ENCODE measurements around the gene XRCC4.

DNA sequence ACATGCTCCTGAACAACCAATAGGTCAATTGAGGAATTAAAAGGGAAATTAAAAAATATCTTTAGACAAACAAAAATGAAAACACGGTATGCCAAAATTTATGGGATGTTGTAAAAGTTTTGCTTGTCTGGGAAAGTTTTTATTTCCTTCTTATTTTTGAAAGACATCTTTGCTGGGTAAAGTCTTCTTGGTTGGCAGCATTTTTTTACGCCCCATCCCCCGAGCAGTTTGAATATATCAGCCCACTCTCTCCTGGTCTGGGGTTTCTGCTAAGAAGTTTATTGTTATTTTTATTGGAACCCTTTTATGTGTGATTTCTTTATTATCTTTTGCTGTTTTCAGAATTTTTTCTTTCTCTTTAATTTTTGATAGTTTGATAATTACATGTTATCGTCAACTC is 16.3 kb downstream of the XRCC4 start:
- no peak for TF ChIP-seq GATA2 (IDR thresholded peaks at IDR 0.05; ENCODE audit: low read depth, low read length)
- no peak for TF ChIP-seq GATA3 (IDR thresholded peaks at IDR 0.05; ENCODE audit: low read depth, low read length)
